HG03439 (cell line): ENCODE data around the gene ABRAXAS1.

Experiments
- ATAC-seq: cut with Tn5 transposase; IDR thresholded peaks from one replicate; pipeline ENCODE4 v1.9.1; 2021; ENCODE audit warnings: mild to moderate bottlenecking, moderate library complexity; ENCODE audit not compliant: unreplicated experiment

ABRAXAS1 gene

GRCh38 chr4:83454686-83455085, 30.2 kb downstream of the ABRAXAS1 start:
- ATAC-seq = no peak

DNA sequence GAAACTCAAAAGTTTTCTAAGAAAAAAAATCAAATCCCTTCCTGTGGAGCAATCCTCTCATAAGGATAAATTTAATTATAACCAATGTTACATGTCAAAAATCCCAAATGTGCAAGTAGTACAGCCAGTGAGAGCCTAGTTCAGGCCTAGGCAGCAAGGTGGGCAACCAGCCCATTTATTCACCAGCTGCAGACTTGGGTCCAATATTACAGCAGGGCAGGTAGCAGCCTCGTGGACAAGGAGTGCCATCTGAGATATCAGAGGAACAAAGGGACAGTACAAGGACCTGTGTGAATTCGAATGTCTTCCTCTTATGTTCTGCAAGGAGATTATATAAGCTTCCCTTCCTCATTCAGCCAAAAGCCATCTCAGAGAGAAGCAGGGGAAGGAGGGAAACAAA, 35.9 kb downstream of the ABRAXAS1 start:
- no peak for ATAC-seq

GRCh38 chr4:83440899-83441298, 44.0 kb downstream of the ABRAXAS1 start:
- ATAC-seq = no peak

GRCh38 chr4:83440148-83440814, 44.6 kb downstream of the ABRAXAS1 start:
- no peak for ATAC-seq

- ATAC-seq = no peak
Measured at GRCh38 chr4:83438719-83439118, 46.2 kb downstream of the ABRAXAS1 start.

DNA sequence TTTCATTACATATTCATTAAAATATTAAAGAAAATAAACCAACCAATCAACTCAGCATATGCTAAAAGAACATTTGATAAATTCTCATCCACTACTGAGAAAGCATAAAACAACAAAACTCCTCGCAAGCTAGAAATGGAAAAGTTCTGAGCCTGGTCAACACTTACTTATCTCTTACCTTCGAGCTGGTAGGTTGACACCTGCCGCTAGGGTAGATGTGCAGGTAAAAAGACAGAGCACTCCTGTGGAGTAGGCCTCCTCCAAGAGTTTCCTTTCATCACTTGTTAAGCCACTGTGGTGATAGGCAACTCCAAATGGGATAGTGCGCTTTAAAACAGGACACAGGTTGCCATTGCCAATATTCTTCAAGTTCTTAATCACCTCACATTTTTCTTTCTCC, 48.2 kb downstream of the ABRAXAS1 start:
- ATAC-seq = no peak

DNA sequence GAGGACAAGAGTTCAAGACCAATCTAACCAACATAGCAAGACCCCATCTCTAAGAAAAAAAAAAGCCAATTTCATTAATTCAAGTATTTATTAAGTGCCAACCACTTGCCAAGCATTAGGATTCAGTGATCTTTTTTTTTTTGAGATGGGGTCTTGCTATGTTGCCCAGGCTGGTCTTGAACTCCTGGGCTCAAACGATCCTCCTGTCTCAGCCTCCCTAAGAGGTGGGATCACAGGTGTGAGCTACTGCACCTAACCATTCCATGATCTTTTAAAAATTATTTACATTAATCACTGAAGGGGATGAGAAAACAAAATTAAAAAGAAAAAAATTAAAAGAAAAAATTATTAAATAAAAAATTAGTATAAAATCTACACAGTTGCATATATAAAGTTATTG, 53.7 kb downstream of the ABRAXAS1 start:
- ATAC-seq = no peak

GRCh38 chr4:83418211-83418610, 66.7 kb downstream of the ABRAXAS1 start:
- no peak for ATAC-seq

- ATAC-seq = no peak
Measured at GRCh38 chr4:83417566-83417965, 67.3 kb downstream of the ABRAXAS1 start.

DNA sequence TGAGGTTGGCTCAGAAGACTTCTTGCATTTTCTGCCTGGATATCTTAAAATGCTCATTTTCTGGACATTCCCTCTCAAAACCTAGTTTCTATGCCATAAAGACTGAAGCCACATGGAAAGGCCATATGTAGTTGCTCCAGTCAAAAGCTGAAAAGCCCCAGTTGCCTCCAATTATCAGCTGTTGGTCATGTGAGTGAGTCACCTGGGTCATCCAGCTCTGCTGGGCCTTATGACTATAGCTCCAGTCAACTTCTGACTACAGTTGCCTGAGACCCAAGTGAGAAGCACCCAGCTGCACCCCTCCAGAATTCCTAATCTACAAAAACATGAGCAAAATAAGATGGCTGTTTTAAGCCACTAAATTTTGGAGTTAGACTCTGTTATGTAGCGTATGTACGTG, 71.2 kb downstream of the ABRAXAS1 start:
- ATAC-seq = no peak
